Fibroblast of lung (primary cell): ENCODE data around the gene CD69. TPM values are rescaled to one million over a fixed set of nuclear protein-coding genes. Genes with fewer than 3 reads are reported as not detected.

Source experiments
- DNase-seq, 2 donors: peaks; one replicate each; pipeline versions ENCODE4 v3.0.0 to v3.0.0-alpha.2; 2010; ENCODE audit warnings: low read depth in 2 of 2
- H2AFZ ChIP-seq: 2 replicates; pipeline ENCODE4 v1.5.1; 2012; ENCODE audit warnings: low read length, control low read depth, inconsistent platforms
- H3K27ac ChIP-seq: 2 replicates; pipeline ENCODE4 v1.5.1; 2011; ENCODE audit warnings: low read length, control low read depth; ENCODE audit not compliant: insufficient read depth
- H3K27me3 ChIP-seq: 2 replicates; pipeline ENCODE4 v1.5.1; 2011; ENCODE audit warnings: mild to moderate bottlenecking, low read length; ENCODE audit not compliant: control insufficient read depth, insufficient read depth
- H3K36me3 ChIP-seq: 2 replicates; pipeline ENCODE4 v1.5.1; 2011; ENCODE audit warnings: low read length; ENCODE audit not compliant: control insufficient read depth, insufficient read depth
- H3K4me1 ChIP-seq: 2 replicates; pipeline ENCODE4 v1.5.1; 2011; ENCODE audit warnings: low read length; ENCODE audit not compliant: control insufficient read depth, insufficient read depth; ENCODE audit errors: extremely low read depth
- H3K4me2 ChIP-seq: 2 replicates; pipeline ENCODE4 v1.5.1; 2011; ENCODE audit warnings: low read length, control low read depth; ENCODE audit not compliant: insufficient read depth; ENCODE audit errors: extremely low read depth
- H3K4me3 ChIP-seq, 4 experiments: fragments of 200-600 bp in 1 of 4; sonication (generic) in 1 of 4; replicated peaks in 1 of 4; 2 replicates each; pipeline ENCODE4 v1.5.1; 2011 to 2016; ENCODE audit warnings: low read length in 4 of 4, low read depth in 3 of 4, mild to moderate bottlenecking in 3 of 4, control low read depth in 2 of 4, inconsistent platforms in 1 of 4, mixed read lengths in 1 of 4; ENCODE audit not compliant: insufficient read depth in 1 of 4; ENCODE audit errors: control extremely low read depth in 1 of 4
- H3K79me2 ChIP-seq: 2 replicates; pipeline ENCODE4 v1.5.1; 2012; ENCODE audit warnings: mild to moderate bottlenecking, low read length, inconsistent platforms; ENCODE audit not compliant: control insufficient read depth, insufficient read depth
- H3K9ac ChIP-seq: 2 replicates; pipeline ENCODE4 v1.5.1; 2011; ENCODE audit warnings: mild to moderate bottlenecking, low read length, control low read depth; ENCODE audit not compliant: insufficient read depth
- H3K9me3 ChIP-seq: 2 replicates; pipeline ENCODE4 v1.5.1; 2012; ENCODE audit warnings: low read depth, low read length; ENCODE audit not compliant: control insufficient read depth, insufficient read depth
- H4K20me1 ChIP-seq: 2 replicates; pipeline ENCODE4 v1.5.1; 2011; ENCODE audit warnings: low read length; ENCODE audit not compliant: control insufficient read depth, insufficient read depth; ENCODE audit errors: extremely low read depth
- EZH2 ChIP-seq: IDR thresholded peaks from 2 replicates; pipeline ENCODE4 v1.5.1; 2012; ENCODE audit warnings: low read length, control low read depth, mild to moderate bottlenecking; ENCODE audit errors: missing control alignments
- polyA plus RNA-seq, 2 donors: library from polyadenylated mRNA; depleted of rRNA in 1 of 2; stranded (reverse) in 1 of 2; unstranded in 1 of 2; fragments of >200 nt; gene quantifications; 2 replicates each; pipeline ENCODE4 v1.2.1, GENCODE V29; 2011 to 2012; ENCODE audit warnings: missing spikeins in 1 of 2
- total RNA-seq: library from RNA; depleted of rRNA; stranded (reverse); fragments of >200 nt; gene quantifications from 2 replicates; pipeline ENCODE4 v1.2.1, GENCODE V29; 2014
- TF ChIP-seq, protein P1 (sequence below), 2 donors: IDR thresholded peaks in 1 of 2; conservative IDR thresholded peaks in 1 of 2; 1 replicate in 1 of 2; 2 replicates in 1 of 2; pipeline ENCODE4 v1.5.1; 2011 to 2012; ENCODE audit warnings: low read length in 2 of 2, control low read depth in 1 of 2, inconsistent platforms in 1 of 2, low read depth in 1 of 2, mild to moderate bottlenecking in 1 of 2

The CD69 gene
- total and polyA plus RNA-seq, 2 donors (not counting 1 experiment from before 2014, with no cell fraction given), result not detected

DNA sequence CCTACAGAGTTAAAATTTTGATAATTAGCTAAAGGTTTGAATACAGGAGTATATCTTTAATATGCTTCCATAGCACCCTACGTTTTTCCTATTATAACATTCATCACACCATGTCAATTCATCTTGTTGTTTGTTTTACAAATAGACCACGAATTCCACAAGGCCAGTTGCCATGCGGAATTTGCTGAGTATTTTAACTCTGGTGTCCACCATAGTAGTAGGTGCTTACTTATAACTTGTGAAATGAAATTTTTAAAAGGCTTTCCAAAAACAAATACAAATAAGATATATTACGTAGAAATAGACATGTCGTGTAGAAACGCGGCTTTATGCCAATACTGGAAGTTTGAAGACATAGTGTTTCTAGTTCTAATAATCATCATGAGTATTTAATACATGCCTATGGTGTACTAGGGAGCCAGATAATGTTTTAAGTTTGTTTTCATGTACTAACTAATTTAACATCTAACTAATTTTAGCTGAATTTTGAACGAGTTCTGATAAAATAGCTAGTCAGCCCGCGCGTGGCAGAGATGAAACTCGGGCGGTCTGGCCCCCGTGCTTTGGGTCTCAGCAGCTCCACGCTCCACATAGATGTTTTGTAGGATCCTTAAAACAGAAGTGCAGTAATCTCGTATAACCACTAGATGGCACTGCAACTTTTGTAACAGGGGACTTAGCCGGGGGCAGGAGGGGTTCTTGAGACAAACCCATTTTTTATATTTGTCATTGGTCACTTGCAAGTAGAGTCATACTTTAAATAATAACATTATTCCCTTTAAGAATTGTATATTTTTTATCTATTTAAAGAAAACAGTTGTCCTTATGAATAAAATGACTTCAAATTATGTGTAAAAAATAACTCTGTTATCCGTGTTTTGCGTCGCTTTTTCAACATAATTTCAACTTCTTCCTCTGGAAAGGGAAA, 10.2 kb downstream of the CD69 start:
- Histone ChIP-seq H3K9me3 (no peaks in the 10 kb centered on the region), H3K4me3 (peak overlapping the region in 1 of 4 experiments; percentile 23), H3K36me3 (no peaks in the 10 kb centered on the region), H3K27ac (no peak overlapping the region), H3K79me2 (no peaks in the 10 kb centered on the region), H2AFZ (no peak overlapping the region), H3K27me3 (no peaks in the 10 kb centered on the region), H3K9ac (no peak overlapping the region), H3K4me1 (no peaks in the 10 kb centered on the region), H4K20me1 (no peaks in the 10 kb centered on the region), H3K4me2 (peak overlapping the region; percentile 85)
- TF ChIP-seq, protein P1, sequence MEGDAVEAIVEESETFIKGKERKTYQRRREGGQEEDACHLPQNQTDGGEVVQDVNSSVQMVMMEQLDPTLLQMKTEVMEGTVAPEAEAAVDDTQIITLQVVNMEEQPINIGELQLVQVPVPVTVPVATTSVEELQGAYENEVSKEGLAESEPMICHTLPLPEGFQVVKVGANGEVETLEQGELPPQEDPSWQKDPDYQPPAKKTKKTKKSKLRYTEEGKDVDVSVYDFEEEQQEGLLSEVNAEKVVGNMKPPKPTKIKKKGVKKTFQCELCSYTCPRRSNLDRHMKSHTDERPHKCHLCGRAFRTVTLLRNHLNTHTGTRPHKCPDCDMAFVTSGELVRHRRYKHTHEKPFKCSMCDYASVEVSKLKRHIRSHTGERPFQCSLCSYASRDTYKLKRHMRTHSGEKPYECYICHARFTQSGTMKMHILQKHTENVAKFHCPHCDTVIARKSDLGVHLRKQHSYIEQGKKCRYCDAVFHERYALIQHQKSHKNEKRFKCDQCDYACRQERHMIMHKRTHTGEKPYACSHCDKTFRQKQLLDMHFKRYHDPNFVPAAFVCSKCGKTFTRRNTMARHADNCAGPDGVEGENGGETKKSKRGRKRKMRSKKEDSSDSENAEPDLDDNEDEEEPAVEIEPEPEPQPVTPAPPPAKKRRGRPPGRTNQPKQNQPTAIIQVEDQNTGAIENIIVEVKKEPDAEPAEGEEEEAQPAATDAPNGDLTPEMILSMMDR (conservative IDR thresholded peaks at IDR 0.05 in 1 of 2, IDR thresholded peaks at IDR 0.05 in 1 of 2; ENCODE audit: low read depth in 1 of 2, low read length in 2 of 2), result peak; percentile 77 to 86
- no peak for TF ChIP-seq EZH2
- peak; percentile 56 to 77 for DNase-seq

DNA sequence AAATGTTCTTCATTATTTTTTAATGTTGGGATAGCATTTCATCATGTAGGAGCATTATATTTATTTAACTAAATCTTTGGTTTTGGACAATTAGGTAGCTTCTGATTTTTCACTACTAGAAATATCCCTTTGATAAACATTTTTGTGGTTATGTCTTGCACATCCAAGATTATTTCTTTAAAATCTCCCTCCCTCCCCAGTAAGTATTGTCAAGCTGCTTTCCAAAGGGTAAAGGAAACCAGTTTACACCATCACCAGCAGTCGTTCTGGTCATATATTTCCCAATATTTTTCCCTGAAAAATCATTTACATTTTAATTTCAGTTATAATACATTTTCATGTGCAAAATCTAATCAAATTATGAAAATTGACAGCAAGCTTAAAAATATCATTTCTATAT, 11.1 kb downstream of the CD69 start:
- H3K36me3 ChIP-seq, result no peaks in the 10 kb centered on the region
- DNase-seq, result no peak
- no peak overlapping the region for H3K27ac ChIP-seq
- no peaks in the 10 kb centered on the region for H3K9me3 ChIP-seq
- no peaks in the 10 kb centered on the region for H3K79me2 ChIP-seq
- H2AFZ ChIP-seq, result no peak overlapping the region
- TF ChIP-seq, protein P1 (conservative IDR thresholded peaks at IDR 0.05 in 1 of 2, IDR thresholded peaks at IDR 0.05 in 1 of 2; ENCODE audit: low read depth in 1 of 2, low read length in 2 of 2), result no peak
- TF ChIP-seq EZH2, result no peak
- no peak overlapping the region for H3K9ac ChIP-seq
- H3K4me3 ChIP-seq, result no peak overlapping the region
- H4K20me1 ChIP-seq, result no peaks in the 10 kb centered on the region
- no peaks in the 10 kb centered on the region for H3K4me1 ChIP-seq
- no peak overlapping the region for H3K4me2 ChIP-seq
- peaks cover 2% of the 10 kb centered on the region for H3K27me3 ChIP-seq

DNA sequence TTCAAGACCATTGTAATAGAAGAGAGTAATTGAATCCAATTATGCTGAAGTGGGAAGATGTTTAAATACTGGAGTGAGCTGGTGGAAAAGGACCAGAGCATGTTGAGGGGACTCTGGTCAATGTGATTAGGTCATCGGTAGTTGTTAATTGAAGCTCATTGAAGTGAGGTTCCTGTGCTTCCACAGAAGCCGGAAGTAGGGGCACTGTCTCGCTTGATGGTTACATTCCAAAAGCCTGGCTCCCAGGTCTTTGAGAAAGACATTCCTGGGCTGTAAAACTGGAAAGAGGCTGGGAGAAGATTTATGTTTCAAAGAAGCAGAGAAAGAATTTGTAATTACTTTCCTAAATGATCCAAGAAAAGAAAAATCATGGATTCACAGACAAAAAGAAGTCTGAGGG, 15.5 kb downstream of the CD69 start:
- Histone ChIP-seq H3K27ac (no peak overlapping the region), H3K9ac (no peak overlapping the region), H3K27me3 (peaks cover 5% of the 10 kb centered on the region), H3K79me2 (no peaks in the 10 kb centered on the region), H3K4me3 (no peak overlapping the region), H4K20me1 (no peaks in the 10 kb centered on the region), H3K36me3 (no peaks in the 10 kb centered on the region), H3K4me1 (no peaks in the 10 kb centered on the region), H3K9me3 (no peaks in the 10 kb centered on the region), H2AFZ (no peak overlapping the region), H3K4me2 (no peak overlapping the region)
- DNase-seq, result no peak
- TF ChIP-seq, protein P1 (conservative IDR thresholded peaks at IDR 0.05 in 1 of 2, IDR thresholded peaks at IDR 0.05 in 1 of 2; ENCODE audit: low read depth in 1 of 2, low read length in 2 of 2), result no peak
- no peak for TF ChIP-seq EZH2
